Tibial nerve (tissue), 4 donors: ENCODE data around the gene QSOX2. TPM values are rescaled to one million over a fixed set of nuclear protein-coding genes. Genes with fewer than 3 reads are reported as not detected.

ENCODE experiments used
- DNase-seq, 2 donors: peaks; one replicate each; pipeline ENCODE4 v3.0.0-alpha.2; 2019; ENCODE audit warnings: low spot score in 2 of 2
- H3K27ac ChIP-seq, 4 donors: fragments of 200-600 bp; sonication (generic) in 3 of 4; one replicate each; pipeline ENCODE4 v1.5.1; 2017 to 2019; ENCODE audit warnings: mild to moderate bottlenecking in 1 of 4
- H3K27me3 ChIP-seq, 2 donors: fragments of 200-600 bp; sonication (generic) in 1 of 2; one replicate each; pipeline versions ENCODE4 v1.5.1 to v1.6.0; 2017 to 2019
- H3K36me3 ChIP-seq, 3 donors: fragments of 200-600 bp; sonication (generic); one replicate each; pipeline ENCODE4 v1.5.1; 2018 to 2019
- H3K4me1 ChIP-seq, 4 donors: fragments of 200-600 bp; sonication (generic) in 3 of 4; one replicate each; pipeline ENCODE4 v1.5.1; 2017 to 2019
- H3K4me3 ChIP-seq, 4 donors: fragments of 200-600 bp; sonication (generic) in 3 of 4; one replicate each; pipeline ENCODE4 v1.5.1; 2017 to 2019; ENCODE audit warnings: mild to moderate bottlenecking in 1 of 4, moderate library complexity in 1 of 4
- H3K9me3 ChIP-seq, 4 donors: fragments of 200-600 bp; sonication (generic) in 3 of 4; one replicate each; pipeline ENCODE4 v1.5.1; 2017 to 2019
- CTCF ChIP-seq, 5 experiments: fragments of 200-600 bp in 3 of 5; fragments of 450-650 bp in 2 of 5; sonication (generic) in 3 of 5; IDR thresholded peaks; one replicate each; pipeline ENCODE4 v1.5.1; 2016 to 2019; ENCODE audit warnings: antibody characterized with exemption in 5 of 5, mild to moderate bottlenecking in 3 of 5, moderate library complexity in 2 of 5
- EP300 ChIP-seq, 2 donors: sonication (generic); formaldehyde crosslinking; IDR thresholded peaks; one replicate each; pipeline ENCODE4 v1.6.1; 2017; ENCODE audit warnings: antibody characterized with exemption in 2 of 2, mild to moderate bottlenecking in 1 of 2
- POLR2A ChIP-seq, 2 donors: fragments of 450-650 bp; IDR thresholded peaks; one replicate each; pipeline ENCODE4 v1.6.1; 2017; ENCODE audit warnings: antibody characterized with exemption in 2 of 2, mild to moderate bottlenecking in 2 of 2, moderate library complexity in 2 of 2
- WGBS, 2 donors: methylation state at CpG; one replicate each; pipeline ENCODE4 v1.1.5; 2018; 5-methylcytosine and 5-hydroxymethylcytosine counted together
- total RNA-seq, 4 donors: library from RNA; depleted of rRNA; stranded (reverse); fragments of >200 nt; gene quantifications; one replicate each; pipeline ENCODE4 v1.1.0, GENCODE V29; 2016

QSOX2 gene
- total RNA-seq, 4 donors from 2014 or later = 10.2 to 16.8 (median 11.8) TPM

GRCh38 chr9:136213733-136214132 is 31.9 kb downstream of the QSOX2 start:
- H3K27ac ChIP-seq = no peak overlapping the region
- no peaks in the 10 kb centered on the region for H3K4me1 ChIP-seq
- DNase-seq = no peak
- peaks cover 0 to 9% (median 0%) of the 10 kb centered on the region in 4 donors for H3K9me3 ChIP-seq
- no peak overlapping the region for H3K4me3 ChIP-seq
- H3K27me3 ChIP-seq = no peaks in the 10 kb centered on the region
- 96 to 97% methylated on average over 9 of the region's 9 CpGs for WGBS, 2 donors
- peaks cover 0 to 98% (median 24%) of the 10 kb centered on the region in 3 donors for H3K36me3 ChIP-seq
- TF ChIP-seq CTCF (IDR thresholded peaks at IDR 0.05) (no peak), EP300 (IDR thresholded peaks at IDR 0.05) (no peak), POLR2A (IDR thresholded peaks at IDR 0.05) (no peak)

GRCh38 chr9:136212345-136212950 is 33.2 kb downstream of the QSOX2 start:
- TF ChIP-seq POLR2A (IDR thresholded peaks at IDR 0.05) (no peak), CTCF (IDR thresholded peaks at IDR 0.05) (no peak), EP300 (IDR thresholded peaks at IDR 0.05) (no peak)
- H3K27me3 ChIP-seq = no peaks in the 10 kb centered on the region
- H3K4me1 ChIP-seq = no peaks in the 10 kb centered on the region
- no peak overlapping the region for H3K4me3 ChIP-seq
- H3K27ac ChIP-seq = no peak overlapping the region
- 88 to 90% methylated on average over 28 of the region's 28 CpGs for WGBS, 2 donors
- peaks cover 0 to 99% (median 15%) of the 10 kb centered on the region in 3 donors for H3K36me3 ChIP-seq
- no peak for DNase-seq
- peaks cover 0 to 9% (median 0%) of the 10 kb centered on the region in 4 donors for H3K9me3 ChIP-seq

GRCh38 chr9:136211441-136212344 is 33.9 kb downstream of the QSOX2 start:
- Histone ChIP-seq H3K36me3 (peaks cover 0 to 98% (median 15%) of the 10 kb centered on the region in 3 donors), H3K4me1 (no peaks in the 10 kb centered on the region), H3K27ac (no peak overlapping the region), H3K9me3 (peaks cover 0 to 9% (median 0%) of the 10 kb centered on the region in 4 donors), H3K27me3 (no peaks in the 10 kb centered on the region), H3K4me3 (no peak overlapping the region)
- no peak for DNase-seq
- TF ChIP-seq CTCF (IDR thresholded peaks at IDR 0.05) = no peak
- no peak for TF ChIP-seq POLR2A (IDR thresholded peaks at IDR 0.05)
- TF ChIP-seq EP300 (IDR thresholded peaks at IDR 0.05) = no peak
- 88 to 92% methylated on average over 27 to 33 of the region's 35 CpGs for WGBS, 2 donors

- no peak for DNase-seq
- H3K4me1 ChIP-seq = no peaks in the 10 kb centered on the region
- H3K4me3 ChIP-seq = no peak overlapping the region
- H3K9me3 ChIP-seq = peaks cover 0 to 9% (median 0%) of the 10 kb centered on the region in 4 donors
- peaks cover 0 to under 1% of the 10 kb centered on the region in 2 donors for H3K27me3 ChIP-seq
- H3K27ac ChIP-seq = no peak overlapping the region
- TF ChIP-seq CTCF (IDR thresholded peaks at IDR 0.05) (no peak), EP300 (IDR thresholded peaks at IDR 0.05) (no peak), POLR2A (IDR thresholded peaks at IDR 0.05) (no peak)
- H3K36me3 ChIP-seq = peaks cover 0 to 95% (median 15%) of the 10 kb centered on the region in 3 donors
- 89 to 92% methylated on average over 15 of the region's 15 CpGs for WGBS, 2 donors
Observed at GRCh38 chr9:136211006-136211405, 34.6 kb downstream of the QSOX2 start.

GRCh38 chr9:136210276-136210675 is 35.3 kb downstream of the QSOX2 start:
- Histone ChIP-seq H3K9me3 (peaks cover 0 to 9% (median 0%) of the 10 kb centered on the region in 4 donors), H3K4me3 (no peak overlapping the region), H3K27ac (no peak overlapping the region), H3K36me3 (peaks cover 0 to 93% (median 15%) of the 10 kb centered on the region in 3 donors), H3K27me3 (peaks cover 0 to 8% of the 10 kb centered on the region in 2 donors), H3K4me1 (peaks cover 0 to 1% (median 0%) of the 10 kb centered on the region in 4 donors)
- 84 to 88% methylated on average over 15 to 16 of the region's 16 CpGs for WGBS, 2 donors
- TF ChIP-seq EP300 (IDR thresholded peaks at IDR 0.05) (no peak), CTCF (IDR thresholded peaks at IDR 0.05) (no peak), POLR2A (IDR thresholded peaks at IDR 0.05) (no peak)
- no peak for DNase-seq
